Endothelial cell of umbilical vein (primary cell): ENCODE measurements around the gene FOXO1. TPM values are rescaled to one million over a fixed set of nuclear protein-coding genes. Genes with fewer than 3 reads are reported as not detected.

ENCODE experiments used
- BruUV-seq: library from RNA; stranded (reverse); fragments of 400-500 nt; replicated peaks from 2 replicates; lab custom pipeline; 2021; lab: Mats Ljungman, UMichigan
- CTCF ChIA-PET: fragments of 300-600, 350-600 bp; sonication (Branson Sonifier 250); formaldehyde crosslinking; loops from one replicate; lab custom pipeline; 2021; ENCODE audit warnings: antibody characterized with exemption, inconsistent platforms; lab: Charles Lee
- POLR2A ChIA-PET: fragments of 300-600, 350-600 bp; sonication (Branson Sonifier 250); formaldehyde crosslinking; loops from one replicate; lab custom pipeline; 2021; ENCODE audit warnings: antibody characterized with exemption, inconsistent platforms; lab: Charles Lee
- DNase-seq: peaks from one replicate; pipeline ENCODE4 v3.0.0-alpha.2; 2011; ENCODE audit warnings: low read depth, low spot score
- FAIRE-seq: peaks from 2 replicates; lab custom pipeline; 2011; peaks lifted over from hg19 to GRCh38; lab: Jason Lieb, UNC
- H2AFZ ChIP-seq: 2 replicates; pipeline ENCODE4 v1.6.0; 2012; ENCODE audit warnings: low read depth, low read length, control low read depth, inconsistent platforms
- H3K27ac ChIP-seq: 2 replicates; pipeline ENCODE4 v1.5.1; 2011; ENCODE audit warnings: low read depth, mild to moderate bottlenecking, control low read depth, low read length, moderate library complexity; ENCODE audit not compliant: insufficient read depth
- H3K27me3 ChIP-seq, 2 experiments: 2 replicates each; pipeline versions ENCODE4 v1.6.0 to v1.6.1; 2011; ENCODE audit warnings: low read length in 2 of 2, mixed read lengths in 1 of 2; ENCODE audit not compliant: control insufficient read depth in 2 of 2, insufficient read depth in 2 of 2
- H3K36me3 ChIP-seq, 2 experiments: 2 replicates in 1 of 2; 3 replicates in 1 of 2; pipeline ENCODE4 v1.5.1; 2011; ENCODE audit warnings: low read length in 2 of 2, mild to moderate bottlenecking in 1 of 2, moderate library complexity in 1 of 2; ENCODE audit not compliant: control insufficient read depth in 2 of 2, insufficient read depth in 2 of 2; ENCODE audit errors: extremely low read depth in 1 of 2
- H3K4me1 ChIP-seq: 3 replicates; pipeline ENCODE4 v1.5.1; 2011; ENCODE audit warnings: mild to moderate bottlenecking, low read length; ENCODE audit not compliant: control insufficient read depth, insufficient read depth; ENCODE audit errors: extremely low read depth
- H3K4me2 ChIP-seq: 2 replicates; pipeline ENCODE4 v1.6.1; 2011; ENCODE audit warnings: low read length, control low read depth, mixed read lengths; ENCODE audit not compliant: insufficient read depth
- H3K4me3 ChIP-seq, 3 experiments: fragments of 200-600 bp in 1 of 3; sonication (generic), shearing (Covaris generic) in 1 of 3; replicated peaks in 1 of 3; 2 replicates each; pipeline ENCODE4 v1.5.1; 2011 to 2016; ENCODE audit warnings: control low read depth in 3 of 3, low read length in 3 of 3, mild to moderate bottlenecking in 2 of 3, inconsistent platforms in 1 of 3, low read depth in 1 of 3, moderate library complexity in 1 of 3; ENCODE audit not compliant: insufficient read depth in 1 of 3
- H3K79me2 ChIP-seq: 2 replicates; pipeline ENCODE4 v1.6.0; 2012; ENCODE audit warnings: low read length, inconsistent platforms; ENCODE audit not compliant: control insufficient read depth, insufficient read depth
- H3K9ac ChIP-seq: replicated peaks from 2 replicates; pipeline ENCODE3; 2011; ENCODE audit warnings: low read length, control low read depth; ENCODE audit not compliant: insufficient read depth; ENCODE audit errors: extremely low read depth
- H3K9me1 ChIP-seq: replicated peaks from 3 replicates; pipeline ENCODE4 v1.6.0; 2011; ENCODE audit warnings: mild to moderate bottlenecking, low read length; ENCODE audit not compliant: control insufficient read depth, insufficient read depth; ENCODE audit errors: extremely low read depth
- H3K9me3 ChIP-seq: replicated peaks from 2 replicates; pipeline ENCODE4 v1.5.1; 2012; ENCODE audit warnings: low read length, inconsistent platforms; ENCODE audit not compliant: control insufficient read depth, insufficient read depth
- H4K20me1 ChIP-seq: replicated peaks from 2 replicates; pipeline ENCODE3; 2011; ENCODE audit warnings: mild to moderate bottlenecking, low read length; ENCODE audit not compliant: control insufficient read depth, insufficient read depth; ENCODE audit errors: extremely low read depth
- CTCF ChIP-seq, 2 donors: IDR thresholded peaks; 1 replicate in 1 of 2; 2 replicates in 1 of 2; pipeline ENCODE4 v1.5.1; 2011; ENCODE audit warnings: low read length in 2 of 2, mild to moderate bottlenecking in 2 of 2, moderate library complexity in 2 of 2, control low read depth in 1 of 2, inconsistent platforms in 1 of 2, low read depth in 1 of 2; ENCODE audit not compliant: insufficient read depth in 1 of 2; ENCODE audit errors: extremely low read depth in 1 of 2
- EZH2 ChIP-seq: IDR thresholded peaks from 2 replicates; pipeline ENCODE4 v1.6.1; 2012; ENCODE audit warnings: borderline replicate concordance, low read depth, mild to moderate bottlenecking, moderate library complexity, low read length, inconsistent platforms; ENCODE audit not compliant: severe bottlenecking
- FOS ChIP-seq: IDR thresholded peaks from 2 replicates; pipeline ENCODE4 v1.6.1; 2011; ENCODE audit warnings: mild to moderate bottlenecking, low read length, moderate library complexity, borderline replicate concordance; ENCODE audit not compliant: insufficient read depth
- JUN ChIP-seq: IDR thresholded peaks from 2 replicates; pipeline ENCODE4 v1.6.1; 2011; ENCODE audit warnings: borderline replicate concordance, low read depth; ENCODE audit not compliant: insufficient read length, insufficient read depth
- MAX ChIP-seq: IDR thresholded peaks from 2 replicates; pipeline ENCODE4 v1.6.1; 2011; ENCODE audit not compliant: insufficient read depth, insufficient read length
- MYC ChIP-seq: IDR thresholded peaks from one replicate; pipeline ENCODE4 v1.6.1; 2011; ENCODE audit warnings: mild to moderate bottlenecking, low read depth, low read length
- dilution Hi-C: fragments of 300-500 bp; cut with MboI; formaldehyde crosslinking; loops from one replicate; pipeline ENCODE4 v1.15.0; 2019; ENCODE audit warnings: low sequenced_read_pairs; ENCODE audit not compliant: extremely low pct_ligation_motif_present
- intact Hi-C: fragments of 100-400 bp; cut with micrococcal nuclease; formaldehyde crosslinking; loops from one replicate; pipeline ENCODE4 v1.10.0; 2022
- polyA plus RNA-seq, 4 experiments: library from polyadenylated mRNA; depleted of rRNA in 3 of 4; stranded (reverse) in 3 of 4; unstranded in 1 of 4; fragments of >200 nt; gene quantifications; 2 replicates each; pipeline versions ENCODE4 v1.2.1 to v1.2.3, GENCODE V29; 2011 to 2012; ENCODE audit warnings: missing spikeins in 1 of 4
- total RNA-seq: library from RNA; stranded (reverse); gene quantifications from 2 replicates; pipeline ENCODE4 v1.2.3, GENCODE V29; 2021

The FOXO1 gene
- total and polyA plus RNA-seq, 2 donors (not counting 3 experiments of a cell fraction or from before 2014, with no cell fraction given): 44.7 to 48.5 TPM

GRCh38 chr13:40670307-40670706 lies 3.9 kb upstream of the FOXO1 start:
- ChIA-PET POLR2A (no interaction called here), CTCF (no interaction called here)
- Histone ChIP-seq H3K27me3 (no peaks in the 10 kb centered on the region), H2AFZ (no peak overlapping the region), H3K9ac (no peak overlapping the region), H3K9me3 (no peaks in the 10 kb centered on the region), H3K36me3 (no peaks in the 10 kb centered on the region), H3K4me2 (no peak overlapping the region), H3K79me2 (peaks cover 10% of the 10 kb centered on the region), H3K4me3 (no peak overlapping the region), H4K20me1 (no peaks in the 10 kb centered on the region), H3K9me1 (no peaks in the 10 kb centered on the region), H3K27ac (no peak overlapping the region), H3K4me1 (peaks cover 20% of the 10 kb centered on the region)
- DNase-seq (no peak), FAIRE-seq (no peak)
- BruUV-seq: no TSS peak
- dilution Hi-C loops (no loop called here), intact Hi-C loops (no loop called here)
- TF ChIP-seq MAX (no peak), FOS (no peak), JUN (no peak), EZH2 (no peak), CTCF (IDR thresholded peaks at IDR 0.05; ENCODE audit: extremely low read depth in 1 of 2, insufficient read depth in 1 of 2, low read depth in 1 of 2, low read length in 2 of 2) (no peak), MYC (no peak)
